Testis (tissue), 2 donors: Measurements from ENCODE around the gene NLGN1.

ENCODE experiments used
- POLR2A ChIP-seq: fragments of 450-650 bp; IDR thresholded peaks from one replicate; pipeline ENCODE4 v1.6.1; 2017; ENCODE audit warnings: antibody characterized with exemption, mild to moderate bottlenecking, moderate library complexity
- TF ChIP-seq, protein P1 (sequence below), 3 experiments: fragments of 450-650 bp in 2 of 3; fragments of 200-600 bp in 1 of 3; sonication (generic) in 1 of 3; IDR thresholded peaks; one replicate each; pipeline ENCODE4 v1.5.1; 2016 to 2019; ENCODE audit warnings: antibody characterized with exemption in 3 of 3, mild to moderate bottlenecking in 2 of 3, moderate library complexity in 1 of 3

DNA sequence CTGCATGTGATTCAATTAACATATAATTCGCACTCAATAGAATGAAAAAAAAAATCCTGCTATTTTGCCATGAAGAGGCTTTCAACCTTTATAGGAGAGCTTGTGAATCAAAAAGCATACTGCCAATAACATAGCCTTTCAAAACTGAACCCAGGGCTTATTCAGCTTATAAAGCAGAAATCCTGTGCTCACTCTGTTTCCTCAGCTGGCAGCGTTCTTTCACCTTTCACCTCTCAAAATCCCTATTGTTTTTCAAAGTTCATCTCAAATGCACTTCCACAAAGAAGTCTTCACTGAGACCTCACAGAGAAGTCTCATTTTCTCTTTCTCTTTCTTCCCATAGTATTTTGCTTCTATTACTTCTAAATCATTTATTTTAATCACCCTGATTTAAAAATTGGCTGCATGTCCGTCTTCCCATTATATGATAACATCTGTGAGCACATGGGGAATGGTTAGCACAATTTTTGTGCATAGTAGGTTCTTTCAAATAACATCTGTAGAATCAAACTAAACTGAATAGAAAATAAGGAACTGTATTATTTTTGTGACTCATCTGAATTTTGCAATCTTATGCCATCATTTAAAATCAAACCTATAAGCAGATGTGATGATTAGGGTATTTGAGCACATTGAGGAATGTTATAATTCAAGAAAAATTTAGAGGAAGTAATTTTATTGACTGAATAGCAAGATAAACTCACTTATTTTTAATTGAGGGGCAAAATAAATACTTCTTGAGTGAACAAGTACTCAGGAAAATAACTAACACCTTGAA, 373.4 kb downstream of the NLGN1 start:
- TF ChIP-seq, protein P1, sequence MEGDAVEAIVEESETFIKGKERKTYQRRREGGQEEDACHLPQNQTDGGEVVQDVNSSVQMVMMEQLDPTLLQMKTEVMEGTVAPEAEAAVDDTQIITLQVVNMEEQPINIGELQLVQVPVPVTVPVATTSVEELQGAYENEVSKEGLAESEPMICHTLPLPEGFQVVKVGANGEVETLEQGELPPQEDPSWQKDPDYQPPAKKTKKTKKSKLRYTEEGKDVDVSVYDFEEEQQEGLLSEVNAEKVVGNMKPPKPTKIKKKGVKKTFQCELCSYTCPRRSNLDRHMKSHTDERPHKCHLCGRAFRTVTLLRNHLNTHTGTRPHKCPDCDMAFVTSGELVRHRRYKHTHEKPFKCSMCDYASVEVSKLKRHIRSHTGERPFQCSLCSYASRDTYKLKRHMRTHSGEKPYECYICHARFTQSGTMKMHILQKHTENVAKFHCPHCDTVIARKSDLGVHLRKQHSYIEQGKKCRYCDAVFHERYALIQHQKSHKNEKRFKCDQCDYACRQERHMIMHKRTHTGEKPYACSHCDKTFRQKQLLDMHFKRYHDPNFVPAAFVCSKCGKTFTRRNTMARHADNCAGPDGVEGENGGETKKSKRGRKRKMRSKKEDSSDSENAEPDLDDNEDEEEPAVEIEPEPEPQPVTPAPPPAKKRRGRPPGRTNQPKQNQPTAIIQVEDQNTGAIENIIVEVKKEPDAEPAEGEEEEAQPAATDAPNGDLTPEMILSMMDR (IDR thresholded peaks at IDR 0.05): no peak
- TF ChIP-seq POLR2A: no peak
